Measurements from ENCODE around the gene RNF135.
"Not testable (repeated sequence)": the region's sequence is repeated elsewhere in the genome, so short reads cannot be mapped to it uniquely, and the experiment has no call there.

The RNF135 gene

GRCh38 chr17:30956764-30957374 lies 14.0 kb upstream of the RNF135 start:
- no peak for DNase-seq

GRCh38 chr17:30957741-30958140 lies 13.1 kb upstream of the RNF135 start:
- DNase-seq: no peak

- no peak for DNase-seq
Measured at GRCh38 chr17:30958187-30958586, 12.7 kb upstream of the RNF135 start.

- peak in 1 of 2 experiments; percentile 7 for DNase-seq
Measured at GRCh38 chr17:30961209-30962188, 9.3 kb upstream of the RNF135 start.

GRCh38 chr17:30964312-30964711 lies 6.5 kb upstream of the RNF135 start:
- not testable (repeated sequence) for DNase-seq

- DNase-seq: no peak
Measured at GRCh38 chr17:30964876-30965275, 6.0 kb upstream of the RNF135 start.

- DNase-seq: no peak
Measured at GRCh38 chr17:30965686-30966085, 5.2 kb upstream of the RNF135 start.

GRCh38 chr17:30967911-30968310 lies 2.9 kb upstream of the RNF135 start:
- DNase-seq: not testable (repeated sequence)

GRCh38 chr17:30969989-30970830 lies 629 bp upstream of the RNF135 start:
- DNase-seq: no peak

- no peak for DNase-seq
Measured at GRCh38 chr17:30975042-30975820, 4.4 kb downstream of the RNF135 start.

- not testable (repeated sequence) for DNase-seq
Measured at GRCh38 chr17:30979919-30980318, 9.1 kb downstream of the RNF135 start.

- DNase-seq: no peak
Measured at GRCh38 chr17:30981531-30982519, 11.0 kb downstream of the RNF135 start.

- DNase-seq: no peak
Measured at GRCh38 chr17:30982855-30983254, 12.0 kb downstream of the RNF135 start.

- DNase-seq: no peak
Measured at GRCh38 chr17:30990458-30990857, 19.6 kb downstream of the RNF135 start.

GRCh38 chr17:30992551-30992950 lies 21.7 kb downstream of the RNF135 start:
- DNase-seq: no peak

GRCh38 chr17:30995347-30995746 lies 24.5 kb downstream of the RNF135 start:
- no peak for DNase-seq

- DNase-seq: no peak
Measured at GRCh38 chr17:30996486-30996885, 25.6 kb downstream of the RNF135 start.

GRCh38 chr17:30997270-30997669 lies 26.4 kb downstream of the RNF135 start:
- DNase-seq: no peak

GRCh38 chr17:30997842-30998241 lies 27.0 kb downstream of the RNF135 start:
- no peak for DNase-seq

- DNase-seq: no peak
Measured at GRCh38 chr17:31002047-31002446, 31.2 kb downstream of the RNF135 start.

Data from activated CD4-positive, alpha-beta T cell treated with anti-CD3 and anti-CD28 coated beads, Interleukin-2, amount 50 U/mL, for 4 hours (primary cell).